Fibroblast of pulmonary artery (primary cell): ENCODE results near the gene ASB13.

Source experiments
- DNase-seq: peaks from one replicate; pipeline ENCODE4 v3.0.0-alpha.2; 2010; ENCODE audit warnings: low read depth
- H3K4me3 ChIP-seq: replicated peaks from 2 replicates; pipeline ENCODE4 v1.5.1; 2011; ENCODE audit warnings: low read depth, mild to moderate bottlenecking, control low read depth, low read length, moderate library complexity
- TF ChIP-seq, protein P1 (sequence below): IDR thresholded peaks from 2 replicates; pipeline ENCODE4 v1.5.1; 2011; ENCODE audit warnings: mild to moderate bottlenecking, control low read depth, low read length, inconsistent platforms; ENCODE audit errors: missing control alignments

Gene ASB13

DNA sequence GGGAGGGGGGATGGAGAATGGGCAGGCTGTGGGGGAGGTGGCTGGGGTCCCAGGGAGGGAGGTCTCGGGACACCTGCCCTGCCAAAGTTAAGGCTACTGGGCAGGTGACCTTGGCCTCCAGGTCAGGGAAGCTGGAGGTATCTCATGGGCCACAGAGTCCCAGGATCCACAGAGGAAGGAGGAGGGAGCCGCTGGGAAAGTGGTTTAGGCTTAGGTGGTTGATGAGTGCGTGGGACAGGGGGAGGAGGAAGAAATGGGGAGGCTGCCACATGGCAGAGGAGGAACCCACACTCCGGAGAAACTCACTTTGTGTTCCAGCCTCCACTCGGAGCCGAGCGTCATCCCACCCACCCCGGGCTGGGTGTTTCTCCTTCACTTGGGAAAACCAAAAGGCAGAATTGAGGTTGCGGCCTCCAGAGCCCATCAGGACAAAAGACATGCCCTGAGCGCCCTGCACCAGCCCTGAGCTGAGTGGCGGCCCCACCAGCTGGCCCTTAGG, 46.1 kb downstream of the ASB13 start:
- no peak overlapping the region for H3K4me3 ChIP-seq
- no peak for DNase-seq
- TF ChIP-seq, protein P1, sequence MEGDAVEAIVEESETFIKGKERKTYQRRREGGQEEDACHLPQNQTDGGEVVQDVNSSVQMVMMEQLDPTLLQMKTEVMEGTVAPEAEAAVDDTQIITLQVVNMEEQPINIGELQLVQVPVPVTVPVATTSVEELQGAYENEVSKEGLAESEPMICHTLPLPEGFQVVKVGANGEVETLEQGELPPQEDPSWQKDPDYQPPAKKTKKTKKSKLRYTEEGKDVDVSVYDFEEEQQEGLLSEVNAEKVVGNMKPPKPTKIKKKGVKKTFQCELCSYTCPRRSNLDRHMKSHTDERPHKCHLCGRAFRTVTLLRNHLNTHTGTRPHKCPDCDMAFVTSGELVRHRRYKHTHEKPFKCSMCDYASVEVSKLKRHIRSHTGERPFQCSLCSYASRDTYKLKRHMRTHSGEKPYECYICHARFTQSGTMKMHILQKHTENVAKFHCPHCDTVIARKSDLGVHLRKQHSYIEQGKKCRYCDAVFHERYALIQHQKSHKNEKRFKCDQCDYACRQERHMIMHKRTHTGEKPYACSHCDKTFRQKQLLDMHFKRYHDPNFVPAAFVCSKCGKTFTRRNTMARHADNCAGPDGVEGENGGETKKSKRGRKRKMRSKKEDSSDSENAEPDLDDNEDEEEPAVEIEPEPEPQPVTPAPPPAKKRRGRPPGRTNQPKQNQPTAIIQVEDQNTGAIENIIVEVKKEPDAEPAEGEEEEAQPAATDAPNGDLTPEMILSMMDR: no peak

DNA sequence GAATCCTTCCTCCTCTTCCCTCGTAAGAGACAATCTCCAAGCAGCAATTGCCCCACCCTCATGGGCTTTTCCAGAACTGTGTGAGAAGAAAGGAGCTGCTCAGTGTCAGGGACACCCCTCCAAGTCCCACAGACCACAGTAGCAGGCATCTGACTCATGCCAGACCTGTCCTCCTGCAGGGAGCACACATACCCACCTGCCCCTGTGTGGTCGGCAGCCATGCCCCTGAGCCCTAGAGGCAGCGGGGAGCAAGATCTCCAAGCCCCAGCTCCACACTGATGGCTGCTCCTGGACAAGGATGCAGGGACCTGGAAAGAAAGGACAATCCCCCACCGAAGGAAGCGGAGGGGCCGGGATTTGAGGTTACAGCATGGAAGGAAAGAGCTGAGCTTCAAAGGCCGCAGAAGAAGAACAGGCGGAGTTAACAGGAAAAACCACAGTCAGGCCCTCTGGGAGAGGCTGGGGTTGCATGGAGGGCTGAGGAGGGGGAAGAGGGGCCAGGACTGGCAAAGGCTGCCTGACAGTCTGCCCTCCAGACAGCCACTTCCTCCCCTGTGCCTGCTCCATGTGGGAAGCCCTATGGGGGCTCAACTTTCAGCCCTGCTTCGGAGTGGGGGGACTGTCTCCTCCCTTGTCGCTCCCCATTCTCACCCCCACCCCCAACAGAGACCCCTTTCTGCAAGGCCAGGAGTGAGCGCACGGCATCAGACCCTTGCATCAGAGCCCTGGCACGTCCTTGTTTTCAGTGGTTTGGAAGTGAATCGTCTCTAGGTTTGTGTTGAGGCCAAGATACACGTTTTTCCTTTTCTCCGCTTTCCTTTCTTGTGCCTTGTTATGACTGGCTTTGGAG, 46.8 kb downstream of the ASB13 start:
- TF ChIP-seq, protein P1: no peak
- H3K4me3 ChIP-seq: no peak overlapping the region
- no peak for DNase-seq

DNA sequence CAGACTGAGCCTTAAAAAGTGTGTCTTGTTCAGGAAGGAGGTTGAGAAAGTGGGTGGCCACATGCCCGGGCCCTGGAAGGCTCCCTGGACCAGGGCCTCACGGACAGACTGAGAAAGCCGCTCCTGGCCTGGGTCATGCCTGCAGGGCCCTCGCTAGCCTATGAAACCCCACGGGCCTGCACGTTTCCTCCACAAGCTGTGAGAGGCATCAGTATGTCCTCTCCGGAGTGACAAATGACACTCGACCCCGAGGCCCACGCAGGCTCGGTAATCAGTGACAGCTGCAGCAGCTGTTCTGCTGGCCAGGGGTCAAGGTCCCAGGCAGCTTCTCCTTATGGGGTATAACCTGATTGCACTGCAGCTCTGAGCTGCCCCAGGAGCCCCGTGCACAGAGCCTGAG, 47.6 kb downstream of the ASB13 start:
- TF ChIP-seq, protein P1: no peak
- DNase-seq: peak; percentile 31
- H3K4me3 ChIP-seq: no peak overlapping the region

DNA sequence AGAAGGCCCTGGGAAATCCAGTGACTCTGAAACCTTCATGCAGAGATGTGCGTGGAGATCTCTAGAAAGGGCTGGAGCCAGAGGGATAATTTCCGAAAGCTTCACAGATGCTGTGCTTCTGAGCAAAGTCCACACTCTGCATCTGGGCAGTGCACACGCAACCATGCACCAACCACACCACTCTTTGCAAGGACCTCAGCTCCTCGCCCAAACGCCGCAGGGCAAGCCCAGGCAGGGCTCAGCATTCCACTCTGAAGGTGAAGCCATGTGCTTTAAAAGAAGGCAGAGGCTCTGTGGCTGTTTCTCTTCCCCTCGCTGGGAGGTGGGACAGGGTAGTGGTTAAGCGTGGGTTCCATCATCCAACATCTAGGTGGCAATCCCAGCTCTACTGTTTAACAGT, 48.4 kb downstream of the ASB13 start:
- H3K4me3 ChIP-seq: no peak overlapping the region
- no peak for DNase-seq
- TF ChIP-seq, protein P1: no peak

DNA sequence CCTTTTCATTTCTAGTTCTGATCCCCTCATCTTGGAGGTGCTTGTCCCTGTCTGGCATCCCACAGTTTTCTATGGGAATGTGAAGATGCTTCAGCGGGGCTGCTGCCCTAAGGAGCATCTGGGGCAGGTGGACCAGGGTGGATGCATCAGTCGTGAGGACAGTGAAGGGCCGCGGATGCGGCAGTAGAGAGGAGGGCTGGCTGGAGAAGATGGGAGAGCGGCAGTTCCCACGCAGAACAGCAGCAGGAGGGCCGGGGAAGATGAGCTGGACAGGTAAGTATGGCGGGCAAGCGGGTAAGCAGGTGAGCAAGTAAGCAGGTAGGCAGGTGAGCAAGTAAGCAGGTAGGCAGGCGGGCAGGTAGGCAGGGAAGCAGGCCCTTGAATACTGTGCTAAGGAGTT, 48.9 kb downstream of the ASB13 start:
- DNase-seq: no peak
- TF ChIP-seq, protein P1: no peak
- H3K4me3 ChIP-seq: no peak overlapping the region

DNA sequence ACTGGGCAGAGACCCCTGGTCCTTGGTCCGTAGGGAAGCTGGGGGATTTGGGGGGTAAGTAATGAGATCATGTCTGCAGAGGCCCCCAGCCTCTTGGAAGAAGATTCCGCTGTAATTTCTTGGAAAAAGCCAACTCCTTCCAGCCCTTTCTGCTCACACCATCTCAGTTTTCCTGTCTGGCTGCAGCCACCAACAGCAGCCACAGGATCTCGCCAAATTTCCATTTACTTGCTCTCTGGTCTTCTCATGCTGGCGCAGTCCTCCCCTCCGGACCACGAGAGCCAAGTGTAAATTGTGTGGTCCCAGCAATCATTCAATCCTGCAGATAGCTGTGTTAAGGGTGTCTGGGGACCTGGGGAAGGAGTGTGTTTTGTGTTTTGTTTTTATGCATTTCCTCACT, 49.6 kb downstream of the ASB13 start:
- TF ChIP-seq, protein P1: no peak
- no peak overlapping the region for H3K4me3 ChIP-seq
- DNase-seq: no peak

DNA sequence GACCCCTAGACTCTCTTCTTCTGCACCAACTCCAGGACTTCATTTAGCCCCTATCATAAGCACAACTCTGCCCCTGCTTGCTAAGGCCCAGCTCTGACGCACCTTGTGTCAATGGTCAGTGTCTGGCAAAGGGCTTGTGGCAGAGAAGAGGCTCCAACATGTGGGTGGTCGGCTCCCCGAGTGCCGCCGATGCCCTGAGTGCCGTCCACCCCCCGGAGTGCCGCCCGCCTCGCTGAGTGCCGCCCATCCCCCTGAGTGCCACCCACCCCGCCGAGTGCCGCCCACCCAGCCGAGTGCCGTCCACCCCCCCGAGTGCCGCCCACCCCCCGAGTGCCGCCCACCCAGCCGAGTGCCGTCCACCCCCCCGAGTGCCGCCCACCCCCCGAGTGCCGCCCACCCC, 50.3 kb downstream of the ASB13 start:
- DNase-seq: no peak
- TF ChIP-seq, protein P1: no peak
- no peak overlapping the region for H3K4me3 ChIP-seq
